T-helper 1 cell treated with Interleukin-12 subunit alpha and Interleukin-12 subunit beta and Interleukin-4 antibody, amounts not matched to agents 30 μg/mL and 1 μg/mL, for 36 hours (primary cell): ENCODE results near the gene COX7A2.

ENCODE experiments used
- H3K27ac Mint-ChIP-seq: one replicate; pipeline ENCODE4 v1.8.0; 2021; ENCODE audit warnings: mild to moderate bottlenecking, mixed read lengths
- H3K27me3 Mint-ChIP-seq: one replicate; pipeline ENCODE4 v1.8.0; 2021; ENCODE audit warnings: low read depth, mixed read lengths
- H3K36me3 Mint-ChIP-seq: one replicate; pipeline ENCODE4 v1.8.0; 2021; ENCODE audit warnings: low read depth, mixed read lengths
- H3K4me1 Mint-ChIP-seq: one replicate; pipeline ENCODE4 v1.8.0; 2021; ENCODE audit warnings: low read depth, mixed read lengths
- H3K4me3 Mint-ChIP-seq: one replicate; pipeline ENCODE4 v1.8.0; 2021; ENCODE audit warnings: mild to moderate bottlenecking, moderate library complexity, mixed read lengths
- H3K9me3 Mint-ChIP-seq: one replicate; pipeline ENCODE4 v1.8.0; 2021; ENCODE audit warnings: mixed read lengths

The COX7A2 gene

GRCh38 chr6:75220357-75220756 lies 23.2 kb downstream of the COX7A2 start:
- H3K36me3 Mint-ChIP-seq: no peaks in the 10 kb centered on the region
- H3K27ac Mint-ChIP-seq: no peak overlapping the region
- peaks cover 15% of the 10 kb centered on the region for H3K27me3 Mint-ChIP-seq
- peaks cover 2% of the 10 kb centered on the region for H3K4me1 Mint-ChIP-seq
- no peaks in the 10 kb centered on the region for H3K9me3 Mint-ChIP-seq
- H3K4me3 Mint-ChIP-seq: no peak overlapping the region

DNA sequence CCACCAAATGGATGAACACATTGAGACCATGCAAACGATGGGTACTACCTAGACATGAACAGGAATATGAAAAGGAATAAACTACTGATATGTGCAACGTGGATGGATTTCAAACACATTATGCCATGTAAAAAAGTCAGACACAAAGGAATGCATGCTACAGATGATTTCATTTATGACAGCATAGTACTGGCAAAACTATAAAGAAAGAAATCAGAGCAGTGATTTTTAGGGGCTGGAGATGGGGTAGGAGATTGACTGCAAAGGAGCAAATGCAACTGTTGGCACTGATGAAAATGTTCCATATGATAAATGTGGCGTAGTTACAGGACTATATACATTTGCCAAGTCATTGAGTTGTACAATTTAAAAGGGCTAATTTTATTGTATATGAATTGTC lies 24.3 kb downstream of the COX7A2 start:
- Mint-ChIP-seq H3K27ac (no peak overlapping the region), H3K27me3 (peaks cover 11% of the 10 kb centered on the region), H3K4me1 (peaks cover 2% of the 10 kb centered on the region), H3K4me3 (no peak overlapping the region), H3K9me3 (no peaks in the 10 kb centered on the region), H3K36me3 (no peaks in the 10 kb centered on the region)

- Mint-ChIP-seq H3K4me1 (peaks cover 2% of the 10 kb centered on the region), H3K4me3 (no peak overlapping the region), H3K27ac (no peak overlapping the region), H3K36me3 (no peaks in the 10 kb centered on the region), H3K9me3 (no peaks in the 10 kb centered on the region), H3K27me3 (peaks cover 12% of the 10 kb centered on the region)
These were observed 26.4 kb downstream of the COX7A2 start for GRCh38 chr6:75217193-75217592.

DNA sequence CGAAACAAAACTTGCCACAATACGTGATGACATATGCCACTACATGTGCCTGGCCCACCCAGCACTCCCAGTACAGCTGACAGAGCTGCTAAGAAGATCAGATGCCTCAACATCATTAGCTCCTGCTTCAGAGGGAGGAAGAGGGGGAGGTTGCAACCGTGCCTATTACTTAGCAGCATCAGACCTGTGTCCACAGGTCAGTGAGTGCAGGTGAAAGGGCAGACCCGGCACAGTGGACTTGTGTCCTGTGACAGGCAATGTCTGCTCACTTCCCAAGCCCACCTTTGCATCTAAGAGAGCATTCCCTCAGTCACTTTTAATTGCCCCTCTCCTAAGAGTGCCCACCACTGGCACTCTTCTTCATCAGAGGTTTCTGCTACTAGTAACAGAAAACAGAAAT lies 28.3 kb downstream of the COX7A2 start:
- H3K27ac Mint-ChIP-seq: no peak overlapping the region

DNA sequence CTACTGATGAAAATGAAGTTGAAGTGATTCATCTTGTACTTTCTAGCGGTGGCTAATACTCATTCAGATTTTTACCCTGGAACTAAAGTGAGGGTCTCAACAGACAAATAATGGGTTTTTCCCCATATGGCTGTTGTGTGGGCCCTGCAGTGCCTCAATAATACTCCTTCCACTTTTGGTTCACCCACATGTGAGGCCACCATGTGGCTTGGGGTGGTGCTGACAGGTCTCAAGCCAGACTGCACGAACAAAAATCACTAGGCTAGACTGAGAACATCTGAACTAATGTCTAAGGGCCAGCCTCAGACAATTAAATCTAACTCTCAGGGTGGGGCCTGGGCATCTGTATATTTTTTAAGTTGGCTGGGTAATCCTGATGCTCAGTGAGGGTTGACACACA lies 29.9 kb downstream of the COX7A2 start:
- H3K27ac Mint-ChIP-seq: no peak overlapping the region
- peaks cover 10% of the 10 kb centered on the region for H3K4me1 Mint-ChIP-seq
- H3K9me3 Mint-ChIP-seq: no peaks in the 10 kb centered on the region
- peaks cover 28% of the 10 kb centered on the region for H3K27me3 Mint-ChIP-seq
- no peaks in the 10 kb centered on the region for H3K36me3 Mint-ChIP-seq
- no peak overlapping the region for H3K4me3 Mint-ChIP-seq

More for the DNA sequence above, 28.3 kb downstream of the COX7A2 start:
- Mint-ChIP-seq H3K27me3 (peaks cover 21% of the 10 kb centered on the region), H3K4me1 (peaks cover 6% of the 10 kb centered on the region), H3K36me3 (no peaks in the 10 kb centered on the region), H3K4me3 (no peak overlapping the region), H3K9me3 (no peaks in the 10 kb centered on the region)

DNA sequence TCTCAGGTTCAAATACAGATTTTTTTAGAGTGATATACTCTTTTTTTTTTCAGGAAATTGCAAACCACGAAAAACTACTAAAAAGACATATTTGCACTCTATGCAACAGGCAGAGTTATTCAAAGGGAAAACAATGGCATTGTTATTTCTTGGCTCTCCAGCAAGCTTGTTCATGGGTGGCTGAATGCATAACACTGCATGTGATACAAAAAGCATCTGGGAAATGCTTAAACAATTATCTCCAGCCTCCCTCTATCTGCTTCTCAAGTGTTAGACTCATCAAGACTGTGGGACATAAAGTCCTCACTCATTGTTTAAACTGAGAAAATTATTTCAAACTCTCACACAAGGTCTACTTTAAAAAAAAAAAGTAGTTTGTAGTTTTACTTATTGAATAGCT lies 30.5 kb downstream of the COX7A2 start:
- Mint-ChIP-seq H3K27ac (no peak overlapping the region), H3K27me3 (peaks cover 34% of the 10 kb centered on the region), H3K9me3 (no peaks in the 10 kb centered on the region), H3K4me3 (no peak overlapping the region), H3K4me1 (peaks cover 14% of the 10 kb centered on the region), H3K36me3 (no peaks in the 10 kb centered on the region)

DNA sequence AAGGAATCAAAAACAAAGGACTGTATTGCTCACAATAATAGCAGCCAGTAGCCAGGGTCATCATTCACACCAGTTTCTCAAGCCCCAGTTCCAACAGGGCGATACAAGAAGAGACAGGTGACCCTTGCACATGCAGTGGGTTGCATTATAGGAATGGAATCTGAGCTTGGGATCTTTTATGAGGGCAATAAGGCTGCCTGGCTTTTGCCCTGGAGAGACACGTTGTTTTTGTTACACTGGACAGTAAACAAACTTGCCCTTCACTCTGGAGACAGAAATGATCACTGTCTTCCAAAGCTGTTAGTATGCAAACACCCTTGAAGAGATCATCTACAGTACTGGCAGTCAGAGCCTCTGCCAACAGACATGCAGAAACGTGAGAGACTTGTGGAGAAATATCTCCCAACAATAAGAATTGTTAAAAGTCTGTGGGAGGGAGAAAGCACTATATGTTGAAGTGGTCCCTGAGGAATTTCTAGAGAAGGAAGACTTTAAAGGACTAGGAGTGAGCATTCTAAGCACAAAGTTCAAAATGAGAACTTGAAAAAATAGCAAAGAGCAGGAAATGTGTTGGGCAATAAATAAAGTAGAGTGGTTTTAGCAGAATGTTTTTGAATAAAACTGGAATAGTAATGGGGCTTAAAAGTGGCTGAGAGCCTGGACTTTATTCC lies 31.5 kb downstream of the COX7A2 start:
- no peaks in the 10 kb centered on the region for H3K36me3 Mint-ChIP-seq
- H3K9me3 Mint-ChIP-seq: no peaks in the 10 kb centered on the region
- no peak overlapping the region for H3K4me3 Mint-ChIP-seq
- H3K4me1 Mint-ChIP-seq: peaks cover 23% of the 10 kb centered on the region
- H3K27ac Mint-ChIP-seq: no peak overlapping the region
- H3K27me3 Mint-ChIP-seq: peaks cover 37% of the 10 kb centered on the region

DNA sequence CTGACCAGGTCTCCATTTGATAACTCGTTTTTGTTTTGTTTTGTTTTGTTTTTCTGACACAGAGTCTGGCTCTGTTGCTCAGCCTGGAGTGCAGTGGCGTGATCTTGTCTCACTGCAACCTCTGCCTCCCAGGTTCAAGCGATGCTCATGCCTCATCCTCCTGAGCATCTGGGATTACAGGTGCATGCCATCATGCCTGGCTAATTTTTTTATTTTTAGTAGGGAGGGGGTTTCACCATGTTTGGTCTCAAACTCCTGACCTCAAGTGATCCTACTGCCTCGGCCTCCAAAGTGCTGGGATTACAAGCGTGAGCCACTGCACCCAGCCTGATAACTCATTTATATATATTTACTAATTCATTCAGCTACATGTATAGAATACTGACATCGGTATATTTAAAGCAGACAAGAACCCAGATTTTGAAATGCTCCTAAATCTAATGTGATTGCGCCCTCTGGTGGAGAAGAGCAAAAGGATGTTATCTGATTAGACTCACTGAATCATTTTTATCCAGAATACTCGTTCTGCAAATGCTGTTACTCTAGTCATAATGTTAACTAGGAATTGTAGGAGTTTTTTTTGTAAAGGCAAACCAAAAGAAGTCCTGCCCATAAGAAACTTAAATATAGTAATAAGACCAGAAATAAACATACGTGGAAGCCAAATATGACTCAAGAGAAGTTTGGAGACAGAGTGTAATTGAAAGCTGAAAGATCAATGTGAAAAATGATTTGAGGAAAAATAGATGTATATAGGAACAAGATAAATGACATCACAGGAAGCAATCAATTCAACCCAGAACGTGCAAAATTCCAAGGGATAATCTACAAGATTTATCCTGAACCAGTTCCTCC lies 32.5 kb downstream of the COX7A2 start:
- Mint-ChIP-seq H3K4me1 (peaks cover 31% of the 10 kb centered on the region), H3K9me3 (no peaks in the 10 kb centered on the region), H3K27ac (no peak overlapping the region), H3K27me3 (peaks cover 47% of the 10 kb centered on the region), H3K36me3 (no peaks in the 10 kb centered on the region), H3K4me3 (no peak overlapping the region)

DNA sequence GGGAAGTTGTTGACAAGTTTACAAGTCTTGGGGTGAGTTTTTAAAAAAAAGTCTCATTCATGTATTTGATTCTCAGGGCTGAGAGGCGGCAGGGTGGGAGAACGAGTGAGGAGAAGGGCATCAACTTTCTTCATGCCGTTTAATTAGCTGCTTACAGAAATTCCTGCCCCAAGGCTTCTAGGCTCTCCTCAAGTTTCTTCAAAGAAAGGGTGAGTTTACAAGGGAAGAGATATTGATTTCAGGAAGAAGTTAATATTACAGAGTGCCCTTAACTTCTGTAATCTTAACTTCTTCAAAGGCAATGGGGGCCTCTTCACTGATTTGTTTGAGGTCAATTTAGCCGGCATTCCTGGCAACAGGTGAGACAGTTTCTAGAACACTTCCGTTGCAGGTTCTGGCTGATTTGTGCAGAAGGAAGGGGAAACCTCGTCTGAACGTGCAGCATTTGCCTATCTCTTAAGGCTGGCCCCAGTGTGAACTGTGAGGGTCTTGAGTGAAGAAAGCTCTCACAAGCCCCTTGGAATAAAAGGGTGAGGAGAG lies 34.3 kb downstream of the COX7A2 start:
- H3K4me3 Mint-ChIP-seq: no peak overlapping the region
- no peak overlapping the region for H3K27ac Mint-ChIP-seq
- H3K36me3 Mint-ChIP-seq: peaks cover 4% of the 10 kb centered on the region

DNA sequence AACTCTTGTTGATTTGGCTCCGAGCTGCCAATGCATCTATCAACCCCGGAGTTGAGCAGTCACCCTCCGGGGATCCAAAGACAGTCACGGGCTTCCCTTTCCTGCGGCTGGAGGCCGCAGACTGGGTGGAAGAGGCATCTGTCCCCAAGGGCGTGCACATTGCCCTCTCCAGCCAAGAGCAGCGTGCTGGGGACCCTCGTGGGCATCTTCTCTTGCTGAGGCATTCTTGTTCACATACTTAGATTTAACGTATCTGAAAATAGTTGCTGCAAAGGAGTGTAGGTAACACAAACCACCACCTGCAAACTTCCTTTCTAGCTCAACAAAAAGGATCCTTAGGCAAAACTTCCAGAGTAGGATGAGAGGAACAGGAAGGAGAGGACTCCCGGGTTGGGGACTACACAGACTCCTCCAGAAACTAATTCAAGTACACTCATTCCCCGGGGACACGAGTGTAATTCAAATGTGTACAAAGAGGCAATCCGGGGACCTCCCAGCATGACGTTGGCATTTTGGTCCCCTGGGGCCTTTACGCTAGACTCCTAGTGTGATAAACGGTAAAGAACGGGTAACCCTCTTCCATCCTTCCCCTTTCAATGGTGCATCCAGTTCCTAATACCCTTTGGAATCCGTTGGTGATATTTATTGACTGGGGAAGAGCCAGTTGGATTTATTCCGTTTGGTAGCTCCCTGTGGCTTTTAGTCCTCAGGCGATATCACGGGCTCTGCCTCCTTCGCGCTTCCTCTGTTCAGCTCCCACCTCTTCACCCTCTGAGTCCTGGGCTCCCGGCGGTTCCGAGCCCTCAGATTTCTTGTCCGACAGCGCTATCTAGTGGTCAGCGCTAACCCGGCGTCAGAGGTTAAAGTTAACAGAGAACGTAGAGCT lies 35.1 kb downstream of the COX7A2 start:
- peaks cover 72% of the 10 kb centered on the region for H3K27me3 Mint-ChIP-seq
- H3K36me3 Mint-ChIP-seq: peaks cover 4% of the 10 kb centered on the region
- no peaks in the 10 kb centered on the region for H3K9me3 Mint-ChIP-seq

More for the DNA sequence above, 34.3 kb downstream of the COX7A2 start:
- Mint-ChIP-seq H3K9me3 (no peaks in the 10 kb centered on the region), H3K4me1 (peaks cover 45% of the 10 kb centered on the region), H3K27me3 (peaks cover 65% of the 10 kb centered on the region)

GRCh38 chr6:75206576-75207342 lies 36.8 kb downstream of the COX7A2 start:
- H3K4me1 Mint-ChIP-seq: peaks cover 57% of the 10 kb centered on the region
- H3K27ac Mint-ChIP-seq: no peak overlapping the region
- H3K27me3 Mint-ChIP-seq: peaks cover 86% of the 10 kb centered on the region
- H3K4me3 Mint-ChIP-seq: peak overlapping the region; percentile 64
- no peaks in the 10 kb centered on the region for H3K9me3 Mint-ChIP-seq
- H3K36me3 Mint-ChIP-seq: peaks cover 6% of the 10 kb centered on the region

More for the DNA sequence above, 35.1 kb downstream of the COX7A2 start:
- Mint-ChIP-seq H3K4me1 (peaks cover 48% of the 10 kb centered on the region), H3K4me3 (peak overlapping the region; percentile 64), H3K27ac (peak overlapping the region; percentile 63)

- H3K4me1 Mint-ChIP-seq: peaks cover 53% of the 10 kb centered on the region
- peaks cover 88% of the 10 kb centered on the region for H3K27me3 Mint-ChIP-seq
- H3K36me3 Mint-ChIP-seq: peaks cover 6% of the 10 kb centered on the region
- H3K27ac Mint-ChIP-seq: peak within 1 kb of the TSS; percentile 42
- H3K4me3 Mint-ChIP-seq: peak within 1 kb of the TSS; percentile 72
- H3K9me3 Mint-ChIP-seq: no peaks in the 10 kb centered on the region
These were observed 37.6 kb downstream of the COX7A2 start, which contains the start of gene COL12A1 for GRCh38 chr6:75205776-75206575. Gene COL12A1, minus strand, starts transcription at chr6:75206053. Its CDS starts 3,261 bp downstream, at chr6:75202792.
